Neural cell (in vitro differentiated cells): Measurements from ENCODE around the gene AVPR1B. TPM values are rescaled to one million over a fixed set of nuclear protein-coding genes. Genes with fewer than 3 reads are reported as not detected.

Experiments
- H2AFZ ChIP-seq: fragments of 200-600, 300-800 bp; sonication (generic), shearing (Covaris generic); 2 replicates; pipeline ENCODE4 v1.6.0; 2014; ENCODE audit warnings: low read depth, mild to moderate bottlenecking, antibody characterized with exemption, low read length, moderate library complexity
- H3F3A ChIP-seq: fragments of 200-600 bp; shearing (Covaris generic); 2 replicates; pipeline ENCODE4 v1.6.1; 2016; ENCODE audit warnings: mild to moderate bottlenecking, moderate library complexity, mixed read lengths, antibody characterized with exemption, low read length; ENCODE audit not compliant: insufficient read depth, poor library complexity, severe bottlenecking
- H3K27ac ChIP-seq: fragments of 200-600, 300-800 bp; sonication (generic), shearing (Covaris generic); 2 replicates; pipeline ENCODE4 v1.5.1; 2014; ENCODE audit warnings: mild to moderate bottlenecking, low read length, moderate library complexity
- H3K27me3 ChIP-seq: fragments of 300-800, 200-600 bp; sonication (generic), shearing (Covaris generic); 2 replicates; pipeline ENCODE4 v1.6.0; 2014; ENCODE audit warnings: mild to moderate bottlenecking, low read depth, low read length, moderate library complexity; ENCODE audit not compliant: insufficient read depth
- H3K36me3 ChIP-seq: fragments of 300-800, 200-600 bp; sonication (generic), shearing (Covaris generic); 2 replicates; pipeline ENCODE4 v1.5.1; 2014; ENCODE audit warnings: mild to moderate bottlenecking, antibody characterized with exemption, low read length, moderate library complexity; ENCODE audit not compliant: insufficient read depth
- H3K4me2 ChIP-seq: fragments of 300-800, 200-600 bp; sonication (generic), shearing (Covaris generic); 2 replicates; pipeline ENCODE4 v1.6.0; 2014; ENCODE audit warnings: mild to moderate bottlenecking, low read length
- H3K4me3 ChIP-seq: fragments of 300-800, 200-600 bp; sonication (generic), shearing (Covaris generic); 2 replicates; pipeline ENCODE4 v1.5.1; 2014; ENCODE audit warnings: mild to moderate bottlenecking, low read length, moderate library complexity
- H3K79me2 ChIP-seq: fragments of 200-600 bp; shearing (Covaris generic); replicated peaks from 2 replicates; pipeline ENCODE4 v1.6.0; 2014; ENCODE audit warnings: mild to moderate bottlenecking, low read length, moderate library complexity; ENCODE audit not compliant: insufficient read depth
- H3K9ac ChIP-seq: fragments of 300-800, 200-600 bp; sonication (generic), shearing (Covaris generic); 2 replicates; pipeline ENCODE4 v1.6.1; 2016; ENCODE audit warnings: mild to moderate bottlenecking, low read length, mixed read lengths
- H3K9me2 ChIP-seq: fragments of 200-600 bp; shearing (Covaris generic); 2 replicates; pipeline ENCODE4 v1.6.1; 2016; ENCODE audit warnings: mild to moderate bottlenecking, low read length, mixed read lengths; ENCODE audit not compliant: insufficient read depth
- H3K9me3 ChIP-seq: fragments of 200-600, 300-800 bp; sonication (generic), shearing (Covaris generic); 2 replicates; pipeline ENCODE4 v1.6.1; 2016; ENCODE audit warnings: mild to moderate bottlenecking, mixed run types, low read length, moderate library complexity, mixed read lengths
- H4K20me1 ChIP-seq: fragments of 200-600 bp; shearing (Covaris generic); 2 replicates; pipeline ENCODE4 v1.6.1; 2016; ENCODE audit warnings: mild to moderate bottlenecking, mixed run types; ENCODE audit not compliant: insufficient read depth
- EP300 ChIP-seq: fragments of 450-650 bp; conservative IDR thresholded peaks from 2 replicates; pipeline ENCODE4 v1.6.1; 2014; ENCODE audit warnings: antibody characterized with exemption, mild to moderate bottlenecking, moderate library complexity; ENCODE audit not compliant: poor library complexity, severe bottlenecking
- EZH2 ChIP-seq: fragments of 200-600, 300-800 bp; shearing (Covaris generic), sonication (generic); IDR thresholded peaks from 2 replicates; pipeline ENCODE4 v1.6.1; 2014; ENCODE audit warnings: antibody characterized with exemption, low read length, borderline replicate concordance, mild to moderate bottlenecking; ENCODE audit not compliant: insufficient read depth, poor library complexity, severe bottlenecking
- MXI1 ChIP-seq: fragments of 450-650 bp; conservative IDR thresholded peaks from 2 replicates; pipeline ENCODE4 v1.6.1; 2014; ENCODE audit warnings: antibody characterized with exemption, mild to moderate bottlenecking; ENCODE audit not compliant: poor library complexity, severe bottlenecking
- POLR2AphosphoS5 ChIP-seq: IDR thresholded peaks from 2 replicates; pipeline ENCODE4 v1.6.1; 2012
- RAD21 ChIP-seq: fragments of 450-650 bp; conservative IDR thresholded peaks from 2 replicates; pipeline ENCODE4 v1.6.1; 2014; ENCODE audit warnings: antibody characterized with exemption, mild to moderate bottlenecking, moderate library complexity
- SMC3 ChIP-seq: fragments of 450-650 bp; conservative IDR thresholded peaks from 2 replicates; pipeline ENCODE4 v1.6.1; 2014; ENCODE audit warnings: antibody characterized with exemption, mild to moderate bottlenecking, moderate library complexity; ENCODE audit not compliant: poor library complexity
- TAF1 ChIP-seq: IDR thresholded peaks from 2 replicates; pipeline ENCODE4 v1.6.1; 2012; ENCODE audit warnings: low read depth
- polyA plus RNA-seq: library from polyadenylated mRNA; depleted of rRNA; stranded (reverse); fragments of >200 nt; gene quantifications from 2 replicates; pipeline ENCODE4 v1.2.3, GENCODE V29; 2014
- TF ChIP-seq, protein P1 (sequence below): IDR thresholded peaks from 2 replicates; pipeline ENCODE4 v1.6.1; 2012; ENCODE audit warnings: borderline replicate concordance
- TF ChIP-seq, protein P2 (sequence below): fragments of 450-650 bp; IDR thresholded peaks from 2 replicates; pipeline ENCODE4 v1.5.1; 2014; ENCODE audit warnings: antibody characterized with exemption, mild to moderate bottlenecking, moderate library complexity; ENCODE audit not compliant: poor library complexity, severe bottlenecking

The AVPR1B gene
- polyA plus RNA-seq, 1 donor from 2014 or later = not detected

DNA sequence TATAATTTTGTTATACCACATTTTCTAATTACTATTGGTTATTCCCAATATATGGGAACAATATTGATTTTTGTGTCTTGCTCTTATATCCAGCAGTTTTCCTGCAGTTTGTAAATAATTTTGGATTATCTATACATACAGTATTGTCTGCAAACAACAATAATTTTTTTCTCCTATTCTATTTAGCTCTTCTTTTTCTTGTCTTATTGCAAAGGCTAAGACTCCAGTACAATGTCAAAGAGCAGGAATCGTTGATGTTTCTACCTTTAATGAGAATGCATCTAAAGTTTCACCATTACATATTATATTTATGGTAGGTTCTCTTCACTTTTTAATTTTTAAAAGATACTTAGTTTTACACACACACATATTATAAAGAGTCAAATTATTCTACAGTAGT, 4.1 kb upstream of the AVPR1B start:
- Histone ChIP-seq H4K20me1 (no peaks in the 10 kb centered on the region), H3K27me3 (peaks cover 21% of the 10 kb centered on the region), H3K9me3 (no peaks in the 10 kb centered on the region), H3F3A (no peaks in the 10 kb centered on the region), H2AFZ (no peak overlapping the region), H3K4me2 (no peak overlapping the region), H3K36me3 (no peaks in the 10 kb centered on the region), H3K9ac (no peak overlapping the region), H3K4me3 (no peak overlapping the region), H3K27ac (no peak overlapping the region), H3K79me2 (no peaks in the 10 kb centered on the region), H3K9me2 (no peaks in the 10 kb centered on the region)
- TF ChIP-seq POLR2AphosphoS5 (no peak), RAD21 (no peak)
- TF ChIP-seq, protein P1, sequence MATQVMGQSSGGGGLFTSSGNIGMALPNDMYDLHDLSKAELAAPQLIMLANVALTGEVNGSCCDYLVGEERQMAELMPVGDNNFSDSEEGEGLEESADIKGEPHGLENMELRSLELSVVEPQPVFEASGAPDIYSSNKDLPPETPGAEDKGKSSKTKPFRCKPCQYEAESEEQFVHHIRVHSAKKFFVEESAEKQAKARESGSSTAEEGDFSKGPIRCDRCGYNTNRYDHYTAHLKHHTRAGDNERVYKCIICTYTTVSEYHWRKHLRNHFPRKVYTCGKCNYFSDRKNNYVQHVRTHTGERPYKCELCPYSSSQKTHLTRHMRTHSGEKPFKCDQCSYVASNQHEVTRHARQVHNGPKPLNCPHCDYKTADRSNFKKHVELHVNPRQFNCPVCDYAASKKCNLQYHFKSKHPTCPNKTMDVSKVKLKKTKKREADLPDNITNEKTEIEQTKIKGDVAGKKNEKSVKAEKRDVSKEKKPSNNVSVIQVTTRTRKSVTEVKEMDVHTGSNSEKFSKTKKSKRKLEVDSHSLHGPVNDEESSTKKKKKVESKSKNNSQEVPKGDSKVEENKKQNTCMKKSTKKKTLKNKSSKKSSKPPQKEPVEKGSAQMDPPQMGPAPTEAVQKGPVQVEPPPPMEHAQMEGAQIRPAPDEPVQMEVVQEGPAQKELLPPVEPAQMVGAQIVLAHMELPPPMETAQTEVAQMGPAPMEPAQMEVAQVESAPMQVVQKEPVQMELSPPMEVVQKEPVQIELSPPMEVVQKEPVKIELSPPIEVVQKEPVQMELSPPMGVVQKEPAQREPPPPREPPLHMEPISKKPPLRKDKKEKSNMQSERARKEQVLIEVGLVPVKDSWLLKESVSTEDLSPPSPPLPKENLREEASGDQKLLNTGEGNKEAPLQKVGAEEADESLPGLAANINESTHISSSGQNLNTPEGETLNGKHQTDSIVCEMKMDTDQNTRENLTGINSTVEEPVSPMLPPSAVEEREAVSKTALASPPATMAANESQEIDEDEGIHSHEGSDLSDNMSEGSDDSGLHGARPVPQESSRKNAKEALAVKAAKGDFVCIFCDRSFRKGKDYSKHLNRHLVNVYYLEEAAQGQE = no peak

DNA sequence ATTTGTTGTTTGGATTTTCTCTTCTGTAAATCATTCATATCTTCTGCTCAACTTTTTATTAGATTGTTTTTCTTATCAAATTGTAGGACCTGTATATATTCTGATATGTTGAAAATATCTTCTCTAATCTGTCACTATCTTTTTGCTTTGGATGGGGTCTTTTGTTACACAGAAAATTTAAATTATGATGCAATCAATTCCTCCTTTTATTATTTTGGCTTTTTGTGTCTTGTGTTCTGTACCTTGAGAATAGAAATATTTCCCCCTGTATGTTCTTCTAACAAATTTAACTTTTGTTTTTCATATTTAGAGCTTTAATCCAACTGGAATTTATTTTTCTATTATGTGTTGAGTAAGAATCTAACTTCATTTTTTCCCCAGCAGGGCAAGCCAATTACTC, 3.2 kb upstream of the AVPR1B start:
- H3K9me2 ChIP-seq = no peaks in the 10 kb centered on the region
- no peaks in the 10 kb centered on the region for H3K79me2 ChIP-seq
- H3K4me3 ChIP-seq = no peak overlapping the region
- no peak overlapping the region for H3K27ac ChIP-seq
- H3K9me3 ChIP-seq = no peaks in the 10 kb centered on the region
- no peak overlapping the region for H3K9ac ChIP-seq
- no peak overlapping the region for H3K4me2 ChIP-seq
- H2AFZ ChIP-seq = no peak overlapping the region
- H4K20me1 ChIP-seq = no peaks in the 10 kb centered on the region
- H3K27me3 ChIP-seq = peaks cover 21% of the 10 kb centered on the region
- no peaks in the 10 kb centered on the region for H3F3A ChIP-seq
- no peaks in the 10 kb centered on the region for H3K36me3 ChIP-seq
- TF ChIP-seq, protein P2, sequence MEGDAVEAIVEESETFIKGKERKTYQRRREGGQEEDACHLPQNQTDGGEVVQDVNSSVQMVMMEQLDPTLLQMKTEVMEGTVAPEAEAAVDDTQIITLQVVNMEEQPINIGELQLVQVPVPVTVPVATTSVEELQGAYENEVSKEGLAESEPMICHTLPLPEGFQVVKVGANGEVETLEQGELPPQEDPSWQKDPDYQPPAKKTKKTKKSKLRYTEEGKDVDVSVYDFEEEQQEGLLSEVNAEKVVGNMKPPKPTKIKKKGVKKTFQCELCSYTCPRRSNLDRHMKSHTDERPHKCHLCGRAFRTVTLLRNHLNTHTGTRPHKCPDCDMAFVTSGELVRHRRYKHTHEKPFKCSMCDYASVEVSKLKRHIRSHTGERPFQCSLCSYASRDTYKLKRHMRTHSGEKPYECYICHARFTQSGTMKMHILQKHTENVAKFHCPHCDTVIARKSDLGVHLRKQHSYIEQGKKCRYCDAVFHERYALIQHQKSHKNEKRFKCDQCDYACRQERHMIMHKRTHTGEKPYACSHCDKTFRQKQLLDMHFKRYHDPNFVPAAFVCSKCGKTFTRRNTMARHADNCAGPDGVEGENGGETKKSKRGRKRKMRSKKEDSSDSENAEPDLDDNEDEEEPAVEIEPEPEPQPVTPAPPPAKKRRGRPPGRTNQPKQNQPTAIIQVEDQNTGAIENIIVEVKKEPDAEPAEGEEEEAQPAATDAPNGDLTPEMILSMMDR = no peak
- TF ChIP-seq MXI1 = no peak
- no peak for TF ChIP-seq POLR2AphosphoS5
- no peak for TF ChIP-seq SMC3
- no peak for TF ChIP-seq EP300
- TF ChIP-seq, protein P1 = no peak
- no peak for TF ChIP-seq TAF1
- no peak for TF ChIP-seq EZH2
- TF ChIP-seq RAD21 = no peak
